Measurements from ENCODE around the gene SIVA1. TPM values are rescaled to one million over a fixed set of nuclear protein-coding genes. Genes with fewer than 3 reads are reported as not detected.

SIVA1 gene
- total and polyA plus RNA-seq, 9 of the 15 experiments (the other 6 are each of a cell fraction or from before 2014, with no cell fraction given) = 4.2 to 186 (median 54.2) TPM

GRCh38 chr14:104784846-104785707 lies 32.1 kb downstream of the SIVA1 start:
- H3K27ac ChIP-seq (ENCODE audit: extremely low read depth, low read depth, low read length) = no peak overlapping the region
- H2AFZ ChIP-seq (ENCODE audit: low read depth, low read length) = no peak overlapping the region
- H3K9me3 ChIP-seq (replicated peaks; ENCODE audit: control insufficient read depth, insufficient read depth, low read depth, low read length) = no peaks in the 10 kb centered on the region
- DNase-seq (ENCODE audit: extremely low read depth in 1 of 4, low spot score in 3 of 4) = no peak
- H3K9me1 ChIP-seq (ENCODE audit: control insufficient read depth, insufficient read depth, low read length) = no peaks in the 10 kb centered on the region
- H3K4me3 ChIP-seq = no peak overlapping the region
- no peak overlapping the region; a peak in 1 of 4 replicates for H3K9ac ChIP-seq (ENCODE audit: insufficient read depth in 1 of 2, low read depth in 2 of 2, low read length in 2 of 2)
- TF ChIP-seq DACH1 (IDR thresholded peaks at IDR 0.05; ENCODE audit: partially characterized antibody) = no peak
- no peak for TF ChIP-seq BACH1 (tag; IDR thresholded peaks at IDR 0.05)
- no peak for TF ChIP-seq HIVEP1 (CRISPR knock-in tag; IDR thresholded peaks at IDR 0.05)
- TF ChIP-seq, protein P1, sequence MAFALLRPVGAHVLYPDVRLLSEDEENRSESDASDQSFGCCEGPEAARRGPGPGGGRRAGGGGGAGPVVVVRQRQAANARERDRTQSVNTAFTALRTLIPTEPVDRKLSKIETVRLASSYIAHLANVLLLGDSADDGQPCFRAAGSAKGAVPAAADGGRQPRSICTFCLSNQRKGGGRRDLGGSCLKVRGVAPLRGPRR (CRISPR knock-in tag; IDR thresholded peaks at IDR 0.05) = no peak
- TF ChIP-seq POLR2G (IDR thresholded peaks at IDR 0.05; ENCODE audit: low read depth, low read length) = 0 out of 2 replicates have a peak, but pooled peaks have one; percentile 7
- TF ChIP-seq NFIC (IDR thresholded peaks at IDR 0.05) = peak; percentile 67
- no peak for TF ChIP-seq DMBX1 (CRISPR knock-in tag; IDR thresholded peaks at IDR 0.05; ENCODE audit: borderline replicate concordance)
- ChIA-PET CTCF (ENCODE audit: low intra/inter-chr PET ratio) (no interaction called here), POLR2A (interaction anchor here (0.8 to 1.1 kb wide), 2 partner anchors 9 to 38 kb away, joined by 3 to 6 read pairs; no protein-coding TSS in a partner anchor)
- no peak overlapping the region for H3K4me2 ChIP-seq (ENCODE audit: insufficient read depth, low read length)
- no TSS peak for BruUV-seq (replicated peaks)
- 88% methylated on average over 15 of the region's 36 CpGs for WGBS (ENCODE audit: insufficient coverage, low coverage, missing lambda C conversion rate)
- intact Hi-C loops (cut with micrococcal nuclease) = no loop called here
- in situ Hi-C loops (cut with MboI) = no loop called here
- H3K27me3 ChIP-seq (ENCODE audit: control insufficient read depth in 2 of 2, insufficient read depth in 2 of 2, low read length in 2 of 2) = no peaks in the 10 kb centered on the region
- peaks cover 43% of the 10 kb centered on the region; the same call in 1 of the 3 replicates for H3K36me3 ChIP-seq (ENCODE audit: control insufficient read depth, insufficient read depth, low read length)
- no peaks in the 10 kb centered on the region; the same call in 1 of the 2 replicates for H4K20me1 ChIP-seq (replicated peaks; ENCODE audit: control insufficient read depth, insufficient read depth, low read length)
- no peak for ATAC-seq
- FAIRE-seq = no peak
- H3K4me1 ChIP-seq (replicated peaks in 1 of 2; ENCODE audit: control insufficient read depth in 2 of 2, insufficient read depth in 2 of 2, low read length in 2 of 2) = peaks cover 0 to 36% of the 10 kb centered on the region in 2 experiments; a peak in 2 of 5 replicates
- peaks cover 6% of the 10 kb centered on the region; the same call in 2 of the 3 replicates for H3K79me2 ChIP-seq (ENCODE audit: control insufficient read depth, insufficient read depth, low read length)

Measured in K562 (cell line).